ENCODE measurements around the gene EVPL. TPM values are rescaled to one million over a fixed set of nuclear protein-coding genes. Genes with fewer than 3 reads are reported as not detected.

Gene EVPL
- total RNA-seq, 3 donors from 2014 or later (not counting 1 experiment from before 2014, with no cell fraction given), result 0.94 to 1.2 TPM; not detected in 1

DNA sequence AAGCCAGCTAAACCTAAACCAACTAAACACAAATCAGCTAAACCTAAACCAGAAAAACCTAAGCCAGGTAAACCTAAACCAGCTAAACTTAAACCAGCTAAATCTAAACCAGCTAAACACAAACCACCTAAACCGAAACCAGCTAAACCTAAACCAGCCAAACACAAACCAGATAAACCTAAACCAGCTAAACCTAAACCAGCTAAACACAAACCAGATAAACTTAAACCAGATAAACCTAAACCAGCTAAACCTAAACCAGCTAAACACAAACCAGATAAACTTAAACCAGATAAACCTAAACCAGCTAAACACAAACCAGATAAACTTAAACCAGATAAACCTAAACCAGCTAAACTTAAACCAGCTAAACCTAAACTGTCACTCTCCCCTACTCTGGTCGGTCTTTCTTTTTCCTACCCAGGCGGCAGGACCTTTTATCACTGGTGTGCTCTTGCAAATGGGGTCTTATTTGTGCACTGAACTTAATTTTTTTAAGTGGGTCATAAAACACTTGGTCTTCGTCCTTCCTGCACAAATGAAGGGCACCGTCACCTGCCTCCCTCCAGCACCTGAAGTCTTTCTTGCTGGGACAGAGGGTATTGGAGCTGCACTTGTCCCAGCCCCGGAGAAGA lies 7.2 kb downstream of the EVPL start:
- no peaks in the 10 kb centered on the region for H3K36me3 Mint-ChIP-seq
- intact Hi-C loops (cut with micrococcal nuclease), result no loop called here
- Histone ChIP-seq H3K9me3 (ENCODE audit: control insufficient read depth, insufficient read depth, low read length) (no peaks in the 10 kb centered on the region), H3K36me3 (ENCODE audit: control insufficient read depth, insufficient read depth, low read length) (no peaks in the 10 kb centered on the region), H3K4me1 (ENCODE audit: control insufficient read depth, insufficient read depth, low read length) (no peaks in the 10 kb centered on the region), H3K4me3 (ENCODE audit: low read length) (no peak overlapping the region), H3K27me3 (ENCODE audit: control insufficient read depth, insufficient read depth, low read length) (no peaks in the 10 kb centered on the region), H3K27ac (ENCODE audit: low read length) (no peak overlapping the region)
- peaks cover 0 to 6% of the 10 kb centered on the region in 2 donors for H3K4me1 Mint-ChIP-seq
- ATAC-seq, result no peak
- WGBS (ENCODE audit: insufficient coverage), result 79% methylated on average over 6 of the region's 6 CpGs
- peak overlapping the region in 1 of 2 donors; percentile 43 for H3K27ac Mint-ChIP-seq
- H3K4me3 Mint-ChIP-seq, result no peak overlapping the region
- no peaks in the 10 kb centered on the region for H3K27me3 Mint-ChIP-seq (ENCODE audit: low read depth in 2 of 2)
- DNase-seq, result no peak
- TF ChIP-seq, protein P1, sequence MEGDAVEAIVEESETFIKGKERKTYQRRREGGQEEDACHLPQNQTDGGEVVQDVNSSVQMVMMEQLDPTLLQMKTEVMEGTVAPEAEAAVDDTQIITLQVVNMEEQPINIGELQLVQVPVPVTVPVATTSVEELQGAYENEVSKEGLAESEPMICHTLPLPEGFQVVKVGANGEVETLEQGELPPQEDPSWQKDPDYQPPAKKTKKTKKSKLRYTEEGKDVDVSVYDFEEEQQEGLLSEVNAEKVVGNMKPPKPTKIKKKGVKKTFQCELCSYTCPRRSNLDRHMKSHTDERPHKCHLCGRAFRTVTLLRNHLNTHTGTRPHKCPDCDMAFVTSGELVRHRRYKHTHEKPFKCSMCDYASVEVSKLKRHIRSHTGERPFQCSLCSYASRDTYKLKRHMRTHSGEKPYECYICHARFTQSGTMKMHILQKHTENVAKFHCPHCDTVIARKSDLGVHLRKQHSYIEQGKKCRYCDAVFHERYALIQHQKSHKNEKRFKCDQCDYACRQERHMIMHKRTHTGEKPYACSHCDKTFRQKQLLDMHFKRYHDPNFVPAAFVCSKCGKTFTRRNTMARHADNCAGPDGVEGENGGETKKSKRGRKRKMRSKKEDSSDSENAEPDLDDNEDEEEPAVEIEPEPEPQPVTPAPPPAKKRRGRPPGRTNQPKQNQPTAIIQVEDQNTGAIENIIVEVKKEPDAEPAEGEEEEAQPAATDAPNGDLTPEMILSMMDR (IDR thresholded peaks at IDR 0.05), result no peak
- H3K9me3 Mint-ChIP-seq, result no peaks in the 10 kb centered on the region

DNA sequence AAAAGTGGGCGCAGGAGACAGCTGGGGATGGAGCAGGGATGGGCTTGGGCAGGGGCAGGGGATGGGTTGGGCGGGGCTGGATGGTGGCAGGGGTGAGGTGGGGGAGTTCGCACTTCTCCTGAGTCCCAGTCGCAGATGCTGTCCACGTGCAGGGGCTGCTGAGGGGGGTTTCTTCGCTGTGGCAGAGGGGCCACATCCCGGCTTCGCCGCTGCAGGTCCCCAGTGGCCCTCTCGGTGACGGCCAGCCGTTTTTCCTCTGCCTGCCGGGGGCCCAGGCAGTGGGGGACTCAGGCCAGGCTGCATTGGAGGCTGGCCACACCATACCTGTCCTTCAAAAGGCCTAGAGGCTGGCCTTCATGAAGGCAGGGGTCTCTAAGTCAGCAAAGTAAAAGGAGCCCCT lies 8.3 kb downstream of the EVPL start:
- H3K4me1 ChIP-seq (ENCODE audit: control insufficient read depth, insufficient read depth, low read length), result peaks cover 8% of the 10 kb centered on the region
- H3K27ac ChIP-seq (ENCODE audit: low read length), result no peak overlapping the region
- ATAC-seq, result no peak
- no peaks in the 10 kb centered on the region for H3K36me3 ChIP-seq (ENCODE audit: control insufficient read depth, insufficient read depth, low read length)
- DNase-seq, result no peak
- no peaks in the 10 kb centered on the region for H3K27me3 ChIP-seq (ENCODE audit: control insufficient read depth, insufficient read depth, low read length)
- Mint-ChIP-seq H3K27ac (no peak overlapping the region), H3K27me3 (ENCODE audit: low read depth in 2 of 2) (no peaks in the 10 kb centered on the region), H3K4me1 (peaks cover 0 to 12% of the 10 kb centered on the region in 2 donors), H3K9me3 (no peaks in the 10 kb centered on the region), H3K4me3 (no peak overlapping the region), H3K36me3 (no peaks in the 10 kb centered on the region)
- whole genome bisulfite sequencing (ENCODE audit: insufficient coverage), result 94% methylated on average over 13 of the region's 13 CpGs
- H3K4me3 ChIP-seq (ENCODE audit: low read length), result no peak overlapping the region
- intact Hi-C loops (cut with micrococcal nuclease), result no loop called here
- TF ChIP-seq, protein P1 (IDR thresholded peaks at IDR 0.05), result no peak
- no peaks in the 10 kb centered on the region for H3K9me3 ChIP-seq (ENCODE audit: control insufficient read depth, insufficient read depth, low read length)

DNA sequence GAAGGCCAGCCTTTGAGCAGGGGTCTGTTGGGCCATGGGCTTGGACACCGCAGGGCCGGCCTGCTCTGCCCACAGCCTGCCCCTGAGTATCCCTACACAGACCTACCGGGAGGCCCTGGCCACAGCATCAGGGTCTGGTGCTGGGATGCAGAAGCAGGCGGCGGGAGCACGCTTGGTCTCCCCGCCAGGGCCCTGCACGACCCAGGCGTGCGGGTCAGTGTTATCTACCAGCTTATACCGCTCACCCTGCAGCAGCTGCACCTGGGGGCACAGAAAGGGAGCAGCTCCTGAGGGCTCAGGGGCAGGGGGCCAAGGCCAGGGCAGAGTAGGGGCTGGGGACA lies 8.8 kb downstream of the EVPL start:
- Histone ChIP-seq H3K4me1 (ENCODE audit: control insufficient read depth, insufficient read depth, low read length) (peaks cover 8% of the 10 kb centered on the region), H3K4me3 (ENCODE audit: low read length) (no peak overlapping the region), H3K27ac (ENCODE audit: low read length) (no peak overlapping the region), H3K27me3 (ENCODE audit: control insufficient read depth, insufficient read depth, low read length) (no peaks in the 10 kb centered on the region), H3K36me3 (ENCODE audit: control insufficient read depth, insufficient read depth, low read length) (no peaks in the 10 kb centered on the region), H3K9me3 (ENCODE audit: control insufficient read depth, insufficient read depth, low read length) (no peaks in the 10 kb centered on the region)
- WGBS (ENCODE audit: insufficient coverage), result 94% methylated on average over 11 of the region's 11 CpGs
- Mint-ChIP-seq H3K27me3 (ENCODE audit: low read depth in 2 of 2) (no peaks in the 10 kb centered on the region), H3K4me3 (no peak overlapping the region), H3K36me3 (no peaks in the 10 kb centered on the region), H3K9me3 (no peaks in the 10 kb centered on the region), H3K4me1 (peaks cover 0 to 13% of the 10 kb centered on the region in 2 donors), H3K27ac (no peak overlapping the region)
- TF ChIP-seq, protein P1 (IDR thresholded peaks at IDR 0.05), result no peak
- ATAC-seq (no peak), DNase-seq (no peak)
- intact Hi-C loops (cut with micrococcal nuclease), result no loop called here

Measured in natural killer cell (primary cell).